ENCODE results near the gene VAMP7. TPM values are rescaled to one million over a fixed set of nuclear protein-coding genes. Genes with fewer than 3 reads are reported as not detected.

VAMP7 gene
- total and polyA plus RNA-seq, 9 of the 15 experiments (the other 6 are each of a cell fraction or from before 2014, with no cell fraction given): 38.4 to 100 (median 67.7) TPM

DNA sequence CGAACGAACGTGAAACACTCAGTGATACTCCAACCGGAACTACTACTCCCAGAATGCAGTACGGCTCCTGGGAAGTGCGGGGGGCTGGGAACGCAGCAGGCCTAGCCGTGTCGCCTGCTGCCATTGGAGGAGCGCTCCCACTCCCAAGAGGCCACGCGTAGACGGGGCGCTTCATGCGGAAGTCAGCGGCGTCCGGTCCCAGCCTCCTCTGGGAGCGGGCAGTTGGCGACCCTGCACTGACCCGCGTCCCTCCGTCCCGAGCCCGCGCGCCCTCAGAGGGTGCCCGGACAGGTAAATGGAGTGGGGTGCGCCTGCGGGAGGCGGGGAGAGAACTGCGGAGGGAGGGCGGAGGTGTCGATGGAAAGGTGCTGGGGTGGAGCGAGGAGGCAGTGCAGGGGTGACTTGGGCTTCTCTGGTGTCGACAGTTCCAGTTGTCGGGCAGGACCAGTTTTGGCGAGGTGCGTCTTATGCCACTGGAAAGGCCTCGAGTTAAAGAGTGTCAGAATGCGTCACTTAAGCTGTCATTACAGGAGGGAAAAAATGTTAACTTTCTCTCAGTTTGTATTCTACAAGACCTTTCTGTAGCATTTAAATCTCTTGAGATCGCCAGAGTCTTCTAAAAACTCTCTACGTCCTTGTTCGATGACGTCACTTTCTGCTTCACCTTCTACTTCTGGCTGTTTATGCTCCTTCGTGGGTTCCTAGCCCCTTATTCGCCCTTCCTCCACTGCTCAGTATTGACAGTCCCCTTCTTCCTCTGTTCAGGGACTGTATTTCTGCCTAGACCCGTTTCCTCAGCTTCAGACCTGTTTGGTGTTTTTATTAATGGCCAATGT is at the start of gene VAMP7 (continued):
- TF ChIP-seq, protein P1, sequence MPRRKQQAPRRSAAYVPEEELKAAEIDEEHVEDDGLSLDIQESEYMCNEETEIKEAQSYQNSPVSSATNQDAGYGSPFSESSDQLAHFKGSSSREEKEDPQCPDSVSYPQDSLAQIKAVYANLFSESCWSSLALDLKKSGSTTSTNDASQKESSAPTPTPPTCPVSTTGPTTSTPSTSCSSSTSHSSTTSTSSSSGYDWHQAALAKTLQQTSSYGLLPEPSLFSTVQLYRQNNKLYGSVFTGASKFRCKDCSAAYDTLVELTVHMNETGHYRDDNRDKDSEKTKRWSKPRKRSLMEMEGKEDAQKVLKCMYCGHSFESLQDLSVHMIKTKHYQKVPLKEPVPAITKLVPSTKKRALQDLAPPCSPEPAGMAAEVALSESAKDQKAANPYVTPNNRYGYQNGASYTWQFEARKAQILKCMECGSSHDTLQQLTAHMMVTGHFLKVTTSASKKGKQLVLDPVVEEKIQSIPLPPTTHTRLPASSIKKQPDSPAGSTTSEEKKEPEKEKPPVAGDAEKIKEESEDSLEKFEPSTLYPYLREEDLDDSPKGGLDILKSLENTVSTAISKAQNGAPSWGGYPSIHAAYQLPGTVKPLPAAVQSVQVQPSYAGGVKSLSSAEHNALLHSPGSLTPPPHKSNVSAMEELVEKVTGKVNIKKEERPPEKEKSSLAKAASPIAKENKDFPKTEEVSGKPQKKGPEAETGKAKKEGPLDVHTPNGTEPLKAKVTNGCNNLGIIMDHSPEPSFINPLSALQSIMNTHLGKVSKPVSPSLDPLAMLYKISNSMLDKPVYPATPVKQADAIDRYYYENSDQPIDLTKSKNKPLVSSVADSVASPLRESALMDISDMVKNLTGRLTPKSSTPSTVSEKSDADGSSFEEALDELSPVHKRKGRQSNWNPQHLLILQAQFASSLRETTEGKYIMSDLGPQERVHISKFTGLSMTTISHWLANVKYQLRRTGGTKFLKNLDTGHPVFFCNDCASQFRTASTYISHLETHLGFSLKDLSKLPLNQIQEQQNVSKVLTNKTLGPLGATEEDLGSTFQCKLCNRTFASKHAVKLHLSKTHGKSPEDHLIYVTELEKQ (CRISPR knock-in tag; IDR thresholded peaks at IDR 0.05): no peak
- TF ChIP-seq MAZ (CRISPR knock-in tag; conservative IDR thresholded peaks at IDR 0.05 in 1 of 2, IDR thresholded peaks at IDR 0.05 in 1 of 2): peak; percentile 55 to 79; a peak in 3 of 4 replicates
- TF ChIP-seq RBM14 (IDR thresholded peaks at IDR 0.05; ENCODE audit: borderline replicate concordance, insufficient read depth, low read depth, low read length): no peak
- peak; percentile 32; the same call in 1 of the 2 replicates for TF ChIP-seq DIDO1 (tag; IDR thresholded peaks at IDR 0.05; ENCODE audit: low read depth)
- peak; percentile 73 for TF ChIP-seq POLR2H (tag; IDR thresholded peaks at IDR 0.05; ENCODE audit: low read depth)
- TF ChIP-seq, protein P2, sequence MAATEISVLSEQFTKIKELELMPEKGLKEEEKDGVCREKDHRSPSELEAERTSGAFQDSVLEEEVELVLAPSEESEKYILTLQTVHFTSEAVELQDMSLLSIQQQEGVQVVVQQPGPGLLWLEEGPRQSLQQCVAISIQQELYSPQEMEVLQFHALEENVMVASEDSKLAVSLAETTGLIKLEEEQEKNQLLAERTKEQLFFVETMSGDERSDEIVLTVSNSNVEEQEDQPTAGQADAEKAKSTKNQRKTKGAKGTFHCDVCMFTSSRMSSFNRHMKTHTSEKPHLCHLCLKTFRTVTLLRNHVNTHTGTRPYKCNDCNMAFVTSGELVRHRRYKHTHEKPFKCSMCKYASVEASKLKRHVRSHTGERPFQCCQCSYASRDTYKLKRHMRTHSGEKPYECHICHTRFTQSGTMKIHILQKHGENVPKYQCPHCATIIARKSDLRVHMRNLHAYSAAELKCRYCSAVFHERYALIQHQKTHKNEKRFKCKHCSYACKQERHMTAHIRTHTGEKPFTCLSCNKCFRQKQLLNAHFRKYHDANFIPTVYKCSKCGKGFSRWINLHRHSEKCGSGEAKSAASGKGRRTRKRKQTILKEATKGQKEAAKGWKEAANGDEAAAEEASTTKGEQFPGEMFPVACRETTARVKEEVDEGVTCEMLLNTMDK (IDR thresholded peaks at IDR 0.05; ENCODE audit: borderline replicate concordance, insufficient read depth, low read depth, low read length, poor library complexity, severe bottlenecking): no peak
- TF ChIP-seq, protein P3, sequence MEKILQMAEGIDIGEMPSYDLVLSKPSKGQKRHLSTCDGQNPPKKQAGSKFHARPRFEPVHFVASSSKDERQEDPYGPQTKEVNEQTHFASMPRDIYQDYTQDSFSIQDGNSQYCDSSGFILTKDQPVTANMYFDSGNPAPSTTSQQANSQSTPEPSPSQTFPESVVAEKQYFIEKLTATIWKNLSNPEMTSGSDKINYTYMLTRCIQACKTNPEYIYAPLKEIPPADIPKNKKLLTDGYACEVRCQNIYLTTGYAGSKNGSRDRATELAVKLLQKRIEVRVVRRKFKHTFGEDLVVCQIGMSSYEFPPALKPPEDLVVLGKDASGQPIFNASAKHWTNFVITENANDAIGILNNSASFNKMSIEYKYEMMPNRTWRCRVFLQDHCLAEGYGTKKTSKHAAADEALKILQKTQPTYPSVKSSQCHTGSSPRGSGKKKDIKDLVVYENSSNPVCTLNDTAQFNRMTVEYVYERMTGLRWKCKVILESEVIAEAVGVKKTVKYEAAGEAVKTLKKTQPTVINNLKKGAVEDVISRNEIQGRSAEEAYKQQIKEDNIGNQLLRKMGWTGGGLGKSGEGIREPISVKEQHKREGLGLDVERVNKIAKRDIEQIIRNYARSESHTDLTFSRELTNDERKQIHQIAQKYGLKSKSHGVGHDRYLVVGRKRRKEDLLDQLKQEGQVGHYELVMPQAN (IDR thresholded peaks at IDR 0.05; ENCODE audit: borderline replicate concordance): peak; percentile 90
- TF ChIP-seq, protein P4, sequence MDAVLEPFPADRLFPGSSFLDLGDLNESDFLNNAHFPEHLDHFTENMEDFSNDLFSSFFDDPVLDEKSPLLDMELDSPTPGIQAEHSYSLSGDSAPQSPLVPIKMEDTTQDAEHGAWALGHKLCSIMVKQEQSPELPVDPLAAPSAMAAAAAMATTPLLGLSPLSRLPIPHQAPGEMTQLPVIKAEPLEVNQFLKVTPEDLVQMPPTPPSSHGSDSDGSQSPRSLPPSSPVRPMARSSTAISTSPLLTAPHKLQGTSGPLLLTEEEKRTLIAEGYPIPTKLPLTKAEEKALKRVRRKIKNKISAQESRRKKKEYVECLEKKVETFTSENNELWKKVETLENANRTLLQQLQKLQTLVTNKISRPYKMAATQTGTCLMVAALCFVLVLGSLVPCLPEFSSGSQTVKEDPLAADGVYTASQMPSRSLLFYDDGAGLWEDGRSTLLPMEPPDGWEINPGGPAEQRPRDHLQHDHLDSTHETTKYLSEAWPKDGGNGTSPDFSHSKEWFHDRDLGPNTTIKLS (IDR thresholded peaks at IDR 0.05; ENCODE audit: borderline replicate concordance, low read depth): peak; percentile 80; the same call in 1 of the 2 replicates
- TF ChIP-seq, protein P5, sequence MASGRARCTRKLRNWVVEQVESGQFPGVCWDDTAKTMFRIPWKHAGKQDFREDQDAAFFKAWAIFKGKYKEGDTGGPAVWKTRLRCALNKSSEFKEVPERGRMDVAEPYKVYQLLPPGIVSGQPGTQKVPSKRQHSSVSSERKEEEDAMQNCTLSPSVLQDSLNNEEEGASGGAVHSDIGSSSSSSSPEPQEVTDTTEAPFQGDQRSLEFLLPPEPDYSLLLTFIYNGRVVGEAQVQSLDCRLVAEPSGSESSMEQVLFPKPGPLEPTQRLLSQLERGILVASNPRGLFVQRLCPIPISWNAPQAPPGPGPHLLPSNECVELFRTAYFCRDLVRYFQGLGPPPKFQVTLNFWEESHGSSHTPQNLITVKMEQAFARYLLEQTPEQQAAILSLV (tag; IDR thresholded peaks at IDR 0.05): no peak
- no peak for TF ChIP-seq SRSF9 (IDR thresholded peaks at IDR 0.05; ENCODE audit: borderline replicate concordance, low read depth, low read length)
- peak; percentile 90 for TF ChIP-seq JUND (IDR thresholded peaks at IDR 0.05; ENCODE audit: borderline replicate concordance, low read depth, low read length)
- peak; percentile 91 for TF ChIP-seq JUND (tag; IDR thresholded peaks at IDR 0.05; ENCODE audit: borderline replicate concordance, low read depth, low read length)
- 0 out of 2 replicates have a peak, but pooled peaks have one; percentile 9 for TF ChIP-seq NCOR1 (IDR thresholded peaks at IDR 0.05)
- TF ChIP-seq HNRNPLL (IDR thresholded peaks at IDR 0.05; ENCODE audit: low read depth, low read length, poor library complexity, severe bottlenecking): peak; percentile 84
- peak; percentile 96 for TF ChIP-seq POLR2A (conservative IDR thresholded peaks at IDR 0.05)
